ENCODE data around the gene CACNG6.

GRCh38 chr19:53985863-53986262 lies 5.6 kb upstream of the CACNG6 start:
- TF ChIP-seq SRF (IDR thresholded peaks at IDR 0.05; ENCODE audit: low read depth in 2 of 2, low read length in 2 of 2) (no peak), CTCF (IDR thresholded peaks at IDR 0.05 in 2 of 3, conservative IDR thresholded peaks at IDR 0.05 in 1 of 3; ENCODE audit: control insufficient read depth in 2 of 3, extremely low read depth in 1 of 3, insufficient read depth in 1 of 3, low read depth in 3 of 3, low read length in 3 of 3) (no peak), POLR2A (IDR thresholded peaks at IDR 0.05; ENCODE audit: low read depth, low read length) (no peak), MTA2 (IDR thresholded peaks at IDR 0.05; ENCODE audit: low read depth) (no peak), ATF7 (IDR thresholded peaks at IDR 0.05; ENCODE audit: low read depth) (no peak), EGR1 (IDR thresholded peaks at IDR 0.05; ENCODE audit: borderline replicate concordance in 1 of 2, low read depth in 2 of 2, low read length in 2 of 2) (no peak), GABPA (IDR thresholded peaks at IDR 0.05; ENCODE audit: low read depth) (no peak), EED (IDR thresholded peaks at IDR 0.05; ENCODE audit: low read depth) (no peak), TAF1 (IDR thresholded peaks at IDR 0.05; ENCODE audit: borderline replicate concordance, low read depth, low read length) (no peak)
